ENCODE measurements around the gene NEAT1.

Gene NEAT1

DNA sequence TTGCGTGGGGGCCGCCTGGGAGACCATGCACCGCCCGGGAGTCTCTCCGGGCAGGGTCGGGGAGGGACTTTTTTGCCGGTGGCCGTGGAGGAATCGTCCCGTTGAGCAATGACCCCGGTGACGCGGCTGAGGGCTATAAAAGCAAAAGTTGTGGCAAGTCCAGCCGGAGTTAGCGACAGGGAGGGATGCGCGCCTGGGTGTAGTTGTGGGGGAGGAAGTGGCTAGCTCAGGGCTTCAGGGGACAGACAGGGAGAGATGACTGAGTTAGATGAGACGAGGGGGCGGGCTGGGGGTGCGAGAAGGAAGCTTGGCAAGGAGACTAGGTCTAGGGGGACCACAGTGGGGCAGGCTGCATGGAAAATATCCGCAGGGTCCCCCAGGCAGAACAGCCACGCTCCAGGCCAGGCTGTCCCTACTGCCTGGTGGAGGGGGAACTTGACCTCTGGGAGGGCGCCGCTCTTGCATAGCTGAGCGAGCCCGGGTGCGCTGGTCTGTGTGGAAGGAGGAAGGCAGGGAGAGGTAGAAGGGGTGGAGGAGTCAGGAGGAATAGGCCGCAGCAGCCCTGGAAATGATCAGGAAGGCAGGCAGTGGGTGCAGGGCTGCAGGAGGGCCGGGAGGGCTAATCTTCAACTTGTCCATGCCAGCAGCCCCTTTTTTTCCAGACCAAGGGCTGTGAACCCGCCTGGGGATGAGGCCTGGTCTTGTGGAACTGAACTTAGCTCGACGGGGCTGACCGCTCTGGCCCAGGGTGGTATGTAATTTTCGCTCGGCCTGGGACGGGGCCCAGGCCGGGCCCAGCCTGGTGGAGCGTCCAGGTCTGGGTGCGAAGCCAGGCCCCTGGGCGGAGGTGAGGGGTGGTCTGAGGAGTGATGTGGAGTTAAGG, at the start of gene NEAT1:
NEAT1 (plus strand) TSS at position 166 of the 883 bp plus-strand sequence.
- DNase-seq = peak; percentile 94

DNA sequence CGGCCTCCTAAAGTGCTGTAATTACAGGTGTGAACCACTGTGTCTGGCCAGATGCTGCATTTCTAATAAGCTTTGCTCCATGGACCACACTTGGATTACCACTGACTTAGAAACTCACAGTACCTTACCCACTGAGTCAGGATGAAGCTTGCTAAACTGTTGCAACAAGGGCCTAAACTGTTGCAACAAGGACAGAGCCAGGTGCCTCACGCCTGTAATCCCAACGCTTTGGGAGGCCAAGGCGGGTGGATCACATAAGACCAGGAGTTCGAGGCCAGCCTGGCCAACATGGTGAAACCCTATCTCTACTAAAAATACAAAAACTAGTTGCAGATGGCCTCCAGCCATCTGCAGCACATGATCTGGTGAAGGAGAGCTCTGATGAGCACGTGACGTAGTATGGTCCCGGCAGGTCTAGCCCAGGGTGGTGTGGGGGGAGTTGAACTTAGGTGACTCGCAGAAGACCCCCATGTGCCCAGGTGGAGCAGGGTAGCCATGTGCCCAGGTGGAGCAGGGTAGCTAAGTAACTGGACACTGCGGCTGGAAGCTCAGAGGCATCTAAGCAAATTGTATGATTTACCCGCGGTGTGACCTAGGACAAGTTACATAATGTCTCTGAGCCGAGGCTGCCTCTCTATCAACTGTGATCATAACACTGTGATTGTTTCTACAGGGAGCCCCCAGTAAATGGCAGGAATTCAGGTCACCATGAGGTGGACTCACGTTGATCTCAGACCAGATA, 48.6 kb upstream of the NEAT1 start:
- DNase-seq = no peak

DNA sequence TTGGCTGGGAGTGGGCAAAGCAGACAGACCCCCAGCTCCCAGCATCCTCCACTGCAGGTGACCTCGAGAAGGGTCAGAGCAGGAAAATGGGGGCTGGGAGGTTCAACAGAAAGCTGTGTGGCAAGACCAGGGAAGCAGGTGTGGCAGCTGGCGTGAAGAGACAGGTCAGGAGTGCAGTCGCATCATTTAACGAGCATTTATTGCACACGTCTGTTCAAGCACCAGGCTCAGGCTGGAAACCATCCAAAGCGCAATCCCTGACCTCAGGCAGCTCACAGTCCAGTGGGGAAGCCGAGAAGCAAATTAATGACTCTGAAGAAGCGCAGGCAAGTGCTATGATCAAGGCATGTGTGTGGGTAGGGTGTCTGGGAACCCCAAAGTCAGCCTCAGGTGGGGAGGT, 47.6 kb upstream of the NEAT1 start:
- DNase-seq = no peak

DNA sequence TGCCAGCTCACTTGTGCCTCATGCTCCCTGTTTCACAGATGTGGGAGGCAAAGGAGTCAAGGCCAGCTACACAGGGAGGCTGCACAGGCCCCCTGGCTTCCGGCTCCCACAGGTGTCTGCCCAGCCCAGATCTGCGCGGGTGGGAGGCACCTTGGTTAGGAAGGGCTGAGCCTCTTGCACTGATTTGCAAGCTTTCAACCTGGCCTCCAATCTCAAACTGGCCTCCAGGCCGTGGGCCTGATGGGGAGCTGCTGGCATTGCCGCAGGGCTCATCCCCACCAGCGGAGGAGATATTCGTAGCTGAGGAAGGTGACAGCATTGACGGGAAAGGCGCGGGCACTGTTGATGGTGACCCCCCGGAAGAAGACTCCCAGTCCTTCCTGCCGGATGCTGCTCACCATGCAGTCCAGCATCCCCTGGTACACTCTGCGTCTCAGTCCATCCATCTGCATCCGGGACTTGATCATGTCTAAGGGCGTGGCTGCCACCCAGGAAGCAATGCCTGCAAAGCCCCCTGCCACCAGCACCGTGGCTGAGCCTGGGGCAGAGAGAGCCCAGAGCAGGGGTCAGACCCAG, 46.4 kb upstream of the NEAT1 start:
- DNase-seq = no peak

DNA sequence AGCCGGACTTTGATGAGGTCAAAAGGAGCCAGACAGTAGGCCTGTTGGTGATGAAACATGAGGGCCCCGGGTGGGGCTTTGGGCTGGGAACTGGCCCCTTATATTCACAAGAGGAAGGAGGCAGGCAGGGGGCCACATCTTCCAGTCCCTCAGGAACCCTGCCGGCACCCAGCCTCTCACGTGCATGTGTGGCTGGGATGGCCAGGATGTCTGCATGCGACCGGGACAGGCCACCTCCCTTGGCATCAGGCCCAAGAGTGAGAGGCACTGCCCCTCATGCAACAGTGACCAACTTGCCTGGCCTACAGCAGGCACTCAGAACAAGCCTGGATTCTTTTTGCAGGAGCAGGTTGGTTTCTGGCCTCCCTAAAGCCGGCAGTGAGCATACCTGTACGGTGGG, 45.6 kb upstream of the NEAT1 start:
- DNase-seq = no peak

DNA sequence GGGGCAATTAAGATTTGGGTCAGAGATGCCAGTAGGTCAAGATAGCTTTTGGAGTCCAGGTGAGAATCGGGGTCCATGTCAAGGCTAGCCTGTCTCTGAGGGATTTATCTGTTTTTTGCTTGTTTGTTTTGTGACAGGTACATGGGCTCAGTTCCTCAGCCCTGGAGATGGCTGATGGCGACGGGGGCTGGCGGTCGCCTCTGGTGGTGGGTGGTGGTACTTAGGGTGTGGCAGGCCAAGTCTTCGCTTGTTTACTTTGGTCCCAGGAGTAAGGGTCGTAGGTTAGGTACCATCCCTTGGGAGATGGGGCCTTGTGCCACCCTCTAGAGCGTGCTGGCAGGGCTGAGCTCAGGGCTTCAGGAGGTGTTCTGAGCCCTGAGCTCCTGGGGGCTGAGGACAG, 44.8 kb upstream of the NEAT1 start:
- no peak for DNase-seq

DNA sequence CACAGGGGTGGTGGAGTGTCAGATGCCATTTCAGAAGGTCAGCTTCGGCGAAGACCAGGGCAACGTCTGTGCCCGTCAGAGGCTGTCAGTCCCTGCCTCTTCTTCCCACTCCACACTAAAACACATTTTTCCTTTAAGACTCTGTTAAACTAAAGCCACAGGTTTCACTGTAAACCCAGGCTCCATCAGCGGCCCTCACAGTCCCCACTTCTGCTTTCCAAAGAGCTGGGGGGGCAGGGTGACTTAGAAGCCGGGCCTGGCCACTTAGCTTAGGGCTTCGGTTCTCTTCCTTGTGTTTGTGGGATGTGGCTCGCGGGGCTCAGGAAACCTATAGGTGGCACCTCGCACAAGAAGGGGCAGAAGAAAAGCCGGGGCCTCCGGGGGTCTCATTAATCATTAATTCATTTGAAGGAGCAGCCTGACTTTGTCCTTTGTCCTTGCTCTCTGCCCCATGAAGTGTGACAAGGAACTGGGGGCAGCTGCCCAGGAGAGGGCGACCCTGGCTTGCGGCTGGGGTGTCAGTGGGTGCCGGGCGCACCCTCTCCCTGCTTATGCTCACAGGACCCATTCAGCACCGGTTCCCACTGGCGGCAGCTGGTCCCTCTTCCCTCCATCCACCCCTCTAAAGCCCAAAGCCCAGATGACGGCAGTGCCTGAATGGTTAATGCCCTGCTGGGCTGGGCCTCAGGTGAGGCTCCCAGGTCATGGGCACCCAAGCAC, 44.2 kb upstream of the NEAT1 start:
- DNase-seq = no peak

DNA sequence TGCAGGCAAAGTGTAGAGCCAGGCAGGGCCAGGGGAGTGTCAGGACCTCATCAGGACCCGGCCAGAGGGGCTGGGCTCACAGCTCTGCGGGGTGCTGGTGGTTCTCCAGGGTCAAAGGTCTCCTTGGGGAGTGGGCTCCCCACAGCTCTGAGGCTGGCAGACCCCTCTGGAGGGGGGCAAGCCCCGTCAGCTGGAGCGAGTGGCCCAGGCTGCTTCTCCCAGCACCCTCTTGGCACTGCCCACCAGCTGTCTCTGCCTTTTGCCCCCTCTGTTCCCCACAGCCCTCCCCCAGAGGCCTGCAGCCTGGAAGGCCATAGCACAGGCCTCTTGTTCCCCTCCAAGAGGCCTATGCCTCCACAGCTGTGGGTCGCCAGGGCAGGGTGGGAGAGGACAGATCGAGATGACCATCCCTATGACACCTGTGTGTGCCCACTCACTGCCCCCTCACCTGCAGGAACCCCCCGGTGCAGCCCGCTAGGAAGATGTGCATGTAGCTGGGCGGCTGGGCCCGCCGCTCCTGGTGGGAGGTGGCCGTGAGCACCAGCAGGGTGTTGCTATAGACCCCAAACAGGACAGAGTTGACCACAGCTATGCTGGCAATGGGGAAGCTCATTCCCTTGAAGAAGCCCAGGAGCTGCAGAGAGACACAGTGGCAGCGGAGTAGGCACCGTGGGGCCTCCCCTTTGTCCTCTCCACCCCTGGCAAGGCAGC, 43.5 kb upstream of the NEAT1 start:
- no peak for DNase-seq

DNA sequence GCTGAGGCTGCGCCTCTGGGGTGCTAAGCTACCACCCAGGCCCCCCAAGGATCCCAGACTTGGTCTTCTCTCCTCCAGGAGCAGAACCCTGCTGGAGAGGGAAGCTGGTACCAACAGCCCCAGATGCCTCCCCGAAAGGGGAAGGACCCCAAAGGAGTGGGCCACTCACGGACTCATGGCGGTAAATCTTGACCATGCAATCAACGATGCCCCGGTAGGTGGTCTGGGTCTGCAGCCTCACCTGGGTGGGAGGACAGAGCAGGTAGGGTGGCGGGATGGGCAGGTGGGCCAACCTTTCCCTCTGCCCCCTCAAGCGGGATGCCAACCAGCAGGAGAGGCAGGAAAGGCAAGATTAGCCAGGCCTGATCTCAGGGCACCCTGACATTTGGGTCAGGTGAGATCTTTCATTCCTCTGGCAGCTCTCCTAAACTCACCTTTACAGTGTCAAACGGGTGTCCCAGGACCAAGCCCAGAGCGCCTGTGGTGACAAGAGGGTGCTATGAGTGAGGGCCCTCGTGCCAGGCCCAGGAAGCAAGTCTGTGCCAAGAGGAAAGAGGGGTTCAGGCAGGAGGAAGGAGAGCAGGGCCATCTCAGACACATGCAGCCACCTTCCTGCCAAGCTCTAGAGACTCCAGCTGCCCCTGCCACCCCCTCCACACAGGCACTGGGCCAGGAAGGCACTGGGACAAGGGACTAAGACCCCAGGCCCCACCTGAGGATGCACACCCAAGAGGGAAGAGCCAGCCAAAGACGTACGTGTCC, 42.7 kb upstream of the NEAT1 start:
- no peak for DNase-seq

DNA sequence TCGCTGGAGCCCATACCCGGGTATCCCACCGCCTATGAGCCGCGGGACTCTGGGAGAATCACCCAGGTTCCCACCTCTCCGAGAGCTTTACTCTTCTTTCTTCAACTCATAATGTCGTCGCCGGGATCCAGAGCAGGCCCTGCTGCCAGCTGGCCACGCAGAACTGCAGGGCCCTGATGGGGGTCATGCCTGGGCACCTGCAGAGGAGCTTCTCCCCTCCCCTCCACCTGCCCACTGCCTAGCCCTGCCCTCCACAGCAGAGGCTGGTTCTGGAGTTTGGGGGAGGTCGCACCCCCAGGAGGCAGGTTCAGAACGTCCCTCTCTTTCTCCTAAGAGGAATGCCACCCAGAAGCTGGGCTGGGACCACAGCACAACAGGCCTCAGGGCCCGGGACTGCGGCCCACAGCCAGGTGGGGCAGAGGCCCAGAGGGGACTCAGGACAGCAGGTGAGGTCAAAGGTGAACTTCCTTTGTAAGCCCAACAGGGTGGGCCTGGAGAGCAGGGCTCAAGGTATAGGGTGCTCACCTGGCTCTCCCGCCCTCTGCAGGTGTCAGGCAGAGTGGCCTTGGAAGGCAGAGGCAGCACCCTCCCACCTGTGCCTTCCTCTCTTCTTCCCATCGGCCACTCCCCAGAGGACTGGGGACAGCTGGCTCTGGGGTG, 42.0 kb upstream of the NEAT1 start:
- no peak for DNase-seq

DNA sequence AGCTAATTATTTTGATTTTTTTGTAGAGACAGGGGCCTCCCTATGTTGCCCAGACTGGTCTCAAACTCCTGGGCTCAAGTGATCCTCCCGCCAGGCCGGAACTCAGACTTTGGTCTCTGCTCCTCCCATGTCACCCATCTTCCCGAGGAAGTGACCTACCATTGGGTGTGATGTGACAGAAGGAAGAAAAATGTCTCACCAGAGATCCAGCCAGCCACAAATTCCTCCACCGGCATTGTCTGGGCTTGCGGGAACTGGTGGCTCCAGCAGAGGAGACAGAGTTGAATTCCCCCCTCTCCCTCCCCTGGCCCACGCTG, 40.9 kb upstream of the NEAT1 start:
- DNase-seq = no peak

DNA sequence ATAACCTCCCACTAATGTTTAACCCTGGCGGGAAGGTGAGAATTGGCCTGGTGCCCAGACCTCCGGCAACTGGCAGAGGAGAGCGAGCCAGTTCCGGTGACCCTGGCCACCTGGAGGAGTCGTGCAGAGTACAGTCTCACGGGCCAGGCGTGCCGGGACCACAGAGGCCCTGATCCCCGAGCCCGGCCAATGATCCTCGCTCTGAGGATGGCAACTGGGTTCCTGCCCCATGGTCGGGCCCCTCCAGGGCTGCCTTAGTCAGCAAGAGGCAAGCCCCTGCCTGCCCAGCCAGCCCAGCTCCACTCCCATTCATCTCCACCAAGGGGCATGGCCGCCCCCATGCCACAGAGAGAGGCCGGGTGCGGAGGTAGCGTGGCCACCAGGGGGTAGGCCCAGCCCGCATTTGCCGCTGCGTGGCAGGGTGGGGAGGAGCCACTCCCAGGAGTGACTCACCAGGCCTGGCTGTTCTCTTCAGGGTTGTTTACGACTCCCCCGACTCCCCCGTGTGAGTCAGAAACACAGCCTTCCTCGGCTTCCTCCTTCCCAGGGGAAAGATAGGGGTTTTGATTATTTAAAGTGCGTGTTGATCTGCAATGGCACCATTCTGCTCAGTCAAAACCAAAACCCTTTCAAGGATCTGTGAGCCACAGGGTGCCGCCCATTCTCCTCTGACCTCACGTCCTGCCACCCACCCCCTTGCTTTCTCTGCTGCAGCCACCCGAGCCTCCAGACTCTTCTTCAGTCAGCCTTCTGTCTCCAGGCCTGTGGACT, 40.4 kb upstream of the NEAT1 start, which contains the start of gene SLC25A45:
SLC25A45 (minus strand) TSS at position 614 of the 771 bp plus-strand sequence. CDS start 695 bp downstream, outside the sequence.
- DNase-seq = peak; percentile 87

DNA sequence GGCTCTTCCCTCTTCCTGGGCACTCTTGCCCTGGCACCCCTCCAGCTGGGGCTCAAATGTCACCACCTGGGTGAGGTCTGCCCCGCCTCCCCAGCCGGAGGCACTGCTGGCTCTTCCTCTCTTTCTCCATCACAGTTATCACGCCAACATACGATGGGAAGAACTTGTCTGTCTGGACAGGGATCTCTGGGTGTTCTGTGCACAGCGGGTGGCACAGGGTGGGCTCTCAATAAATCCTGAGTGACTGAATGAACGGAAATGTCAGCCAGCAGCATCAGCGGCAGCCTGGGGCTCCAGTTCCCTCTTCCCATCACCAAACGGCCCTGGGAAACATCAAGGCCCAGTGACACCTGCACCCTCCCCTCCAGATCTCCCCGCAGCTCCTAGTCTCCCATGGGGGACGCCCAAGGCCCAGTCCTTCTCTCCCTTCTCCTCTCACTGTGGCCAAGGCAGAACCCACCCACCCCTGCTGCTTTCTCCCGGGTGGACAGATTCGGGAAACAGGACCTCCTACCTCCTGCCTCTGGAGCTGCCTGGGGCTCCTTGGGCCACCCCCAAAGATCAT, 39.7 kb upstream of the NEAT1 start:
- DNase-seq = peak; percentile 76

DNA sequence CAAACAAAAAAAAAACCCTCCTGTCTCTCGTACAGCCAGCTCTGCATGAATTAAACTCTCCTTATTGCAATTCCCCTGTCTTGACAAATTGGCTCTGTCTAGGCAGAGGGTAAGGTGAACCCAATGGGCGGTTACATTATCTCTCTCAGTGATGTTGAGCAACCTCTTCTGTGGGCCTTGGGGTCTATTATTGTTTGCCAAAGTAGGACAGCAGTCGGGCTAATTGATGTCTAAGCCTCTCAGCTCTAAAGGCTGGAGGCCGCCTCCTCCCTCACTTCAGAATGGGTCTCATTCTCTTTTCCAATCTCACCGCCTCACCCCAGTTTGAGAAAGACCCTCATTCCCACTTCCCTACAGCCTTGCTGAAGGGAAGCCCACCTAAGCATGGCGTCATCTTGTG, 38.8 kb upstream of the NEAT1 start:
- no peak for DNase-seq

DNA sequence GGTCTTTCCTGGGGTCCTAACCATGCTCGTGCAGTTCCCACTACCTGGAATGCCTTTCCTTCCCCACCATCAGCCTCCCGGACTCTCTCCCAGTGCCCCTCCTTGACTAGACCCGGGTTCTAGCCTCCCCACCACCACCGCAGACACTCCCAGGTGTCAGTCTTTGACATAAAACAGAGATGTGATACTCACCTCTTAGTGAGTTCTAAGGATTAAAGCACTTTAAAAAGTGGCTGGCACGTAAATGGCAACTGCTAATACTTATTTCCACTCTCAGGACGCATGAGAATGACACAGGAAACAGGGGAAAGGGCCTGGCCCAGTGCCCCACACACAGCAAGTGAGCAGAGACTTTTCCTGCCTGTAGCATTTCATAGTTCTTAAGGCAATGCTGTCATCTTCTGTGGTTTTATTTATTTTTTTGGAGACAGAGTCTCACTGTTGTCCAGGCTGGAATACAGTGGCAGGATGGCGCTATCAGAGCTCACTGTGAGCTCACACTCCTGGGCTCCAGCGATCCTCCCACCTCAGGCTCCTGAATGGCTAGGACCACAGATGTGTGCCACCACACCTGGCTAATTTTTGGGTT, 38.2 kb upstream of the NEAT1 start:
- no peak for DNase-seq

DNA sequence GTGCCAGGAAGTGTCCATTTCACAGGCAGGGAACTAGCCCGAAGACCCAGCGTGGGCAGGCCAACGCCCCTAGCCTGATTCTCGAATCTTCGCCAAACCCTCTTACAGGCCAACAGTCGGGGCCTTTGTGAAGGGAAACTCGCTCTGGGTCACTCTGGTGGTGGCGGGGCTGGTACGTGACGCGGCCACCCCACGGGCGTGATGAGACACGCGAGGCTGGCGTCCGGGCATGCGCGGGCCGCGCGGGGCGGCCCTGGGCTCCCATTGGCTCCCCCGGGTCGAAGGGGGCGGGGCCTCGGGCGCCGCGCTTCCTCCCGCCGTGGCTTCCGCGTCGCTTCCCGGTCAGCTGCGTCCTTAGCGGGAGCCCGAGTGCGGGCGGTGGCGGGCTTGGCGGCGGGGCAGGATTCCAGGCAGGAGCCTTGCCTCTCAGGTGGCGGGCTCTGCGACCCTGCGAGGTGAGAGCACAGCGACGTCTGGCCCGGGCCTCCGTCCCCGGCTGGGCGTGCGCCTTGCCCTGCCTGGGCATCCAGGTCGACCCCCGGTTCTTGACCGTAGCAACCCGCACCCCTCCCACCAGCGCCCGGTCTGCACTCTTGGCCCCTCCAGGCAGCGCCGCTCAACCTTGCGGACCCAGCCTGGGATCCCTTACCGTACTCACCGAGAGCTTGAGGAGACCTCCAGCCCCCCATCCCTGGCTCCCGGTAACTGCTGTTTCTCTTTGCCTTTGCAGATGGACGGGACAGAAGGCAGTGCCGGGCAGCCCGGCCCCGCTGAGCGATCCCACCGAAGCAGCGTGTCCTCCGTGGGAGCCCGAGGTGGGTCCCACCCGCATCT, 36.1 kb upstream of the NEAT1 start, which contains the start of gene FRMD8:
FRMD8 (plus strand) TSS at position 331 of the 834 bp plus-strand sequence; CDS start at position 731, 400 bp downstream.
- DNase-seq = peak; percentile 93

DNA sequence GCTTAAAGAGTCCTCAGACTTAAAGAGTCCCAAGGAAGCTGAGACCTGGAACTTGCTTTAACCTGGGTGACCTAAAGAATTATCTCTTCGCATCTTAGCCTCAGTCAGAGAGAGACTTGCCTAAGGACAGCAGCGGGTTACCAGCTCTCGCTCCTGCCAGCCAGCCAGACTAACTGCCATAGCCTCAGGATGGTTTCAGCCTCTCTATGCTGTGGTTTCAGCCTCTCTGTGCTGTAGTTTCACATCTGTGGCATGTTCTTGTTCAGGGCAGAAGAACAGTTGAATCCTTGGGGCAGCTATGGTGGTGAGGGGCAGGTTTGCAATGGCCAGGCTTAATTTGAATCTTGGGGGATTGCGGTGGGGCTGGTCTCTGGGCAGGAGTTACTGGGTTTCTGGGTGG, 33.9 kb upstream of the NEAT1 start:
- no peak for DNase-seq

DNA sequence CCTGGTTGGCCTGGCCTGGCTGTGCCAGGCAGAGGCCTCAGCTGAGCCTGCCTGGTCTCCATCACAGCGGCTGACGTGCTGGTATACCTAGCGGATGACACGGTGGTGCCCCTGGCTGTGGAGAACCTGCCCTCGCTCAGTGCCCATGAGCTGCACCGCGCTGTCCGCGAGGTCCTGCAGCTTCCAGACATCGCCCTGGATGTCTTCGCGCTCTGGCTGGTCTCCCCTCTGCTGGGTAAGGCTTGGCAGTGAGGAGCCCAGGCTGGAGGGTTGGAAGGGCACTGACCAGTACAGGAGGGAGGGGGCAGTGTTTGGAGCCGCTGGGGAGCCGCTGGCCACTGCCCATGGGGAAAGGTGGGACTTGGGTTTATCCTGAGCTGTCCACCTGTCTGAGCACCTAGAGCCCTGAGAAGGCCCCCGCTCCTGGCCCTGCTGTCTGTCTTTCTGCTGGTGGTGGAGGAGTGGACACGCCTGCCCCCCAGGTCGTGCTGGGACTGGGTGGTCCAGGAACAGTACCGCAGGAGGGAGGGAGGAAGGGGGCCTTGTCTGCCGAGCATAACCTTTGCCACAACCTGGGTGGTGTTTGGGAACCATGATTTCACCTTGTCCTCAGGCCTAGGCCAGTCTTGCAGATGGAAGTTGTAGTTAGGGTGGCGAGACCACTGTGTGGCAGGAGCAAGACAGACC, 33.2 kb upstream of the NEAT1 start:
- no peak for DNase-seq

Measured in right forelimb (tissue), 1 donor.